GM12878 (cell line): Measurements from ENCODE around the gene CELA3B. TPM values are rescaled to one million over a fixed set of nuclear protein-coding genes. Genes with fewer than 3 reads are reported as not detected.
"Not testable (repeated sequence)": the region's sequence is repeated elsewhere in the genome, so short reads cannot be mapped to it uniquely, and the experiment has no call there.

Experiments
- ATAC-seq: fragments of 200-7000 bp; cut with Tn5 transposase; 3 replicates; pipeline ENCODE4 v1.9.1; 2020; ENCODE audit warnings: mild to moderate bottlenecking, moderate library complexity
- BruUV-seq: library from RNA; stranded (reverse); fragments of 400-500 nt; replicated peaks from 2 replicates; lab custom pipeline; 2021; lab: Mats Ljungman, UMichigan
- CTCF ChIA-PET: fragments of 300-600 bp; sonication (Branson Sonifier 250); formaldehyde crosslinking; extraction: SDS; loops from one replicate; lab custom pipeline; 2021; ENCODE audit warnings: inconsistent platforms; lab: Yijun Ruan, JAX
- POLR2A ChIA-PET: fragments of 350-600 bp; formaldehyde crosslinking; extraction: SDS; loops from one replicate; lab custom pipeline; 2021; ENCODE audit warnings: inconsistent platforms; lab: Charles Lee
- RAD21 ChIA-PET: fragments of 300-600 bp; sonication (Branson Sonifier 250); formaldehyde crosslinking; loops from one replicate; lab custom pipeline; 2023; ENCODE audit warnings: antibody characterized with exemption; ENCODE audit not compliant: unreplicated experiment; lab: Charles Lee
- SMC1A ChIA-PET: fragments of 300-600 bp; sonication (Branson Sonifier 250); formaldehyde crosslinking; loops from one replicate; lab custom pipeline; 2023; ENCODE audit not compliant: unreplicated experiment, uncharacterized antibody; lab: Charles Lee
- DNase-seq: peaks from one replicate; pipeline ENCODE4 v3.0.0-alpha.2; 2011; ENCODE audit warnings: low read depth, low spot score
- FAIRE-seq: peaks from 3 replicates; lab custom pipeline; 2011; peaks lifted over from hg19 to GRCh38; lab: Jason Lieb, UNC
- H2AFZ ChIP-seq: 2 replicates; pipeline ENCODE4 v1.6.0; 2011; ENCODE audit warnings: low read depth, low read length, control low read depth; ENCODE audit not compliant: control insufficient read depth
- H3K27ac ChIP-seq: 2 replicates; pipeline ENCODE4 v1.5.1; 2011; ENCODE audit warnings: control low read depth; ENCODE audit not compliant: control insufficient read depth, insufficient read depth
- H3K27me3 ChIP-seq, 2 experiments: replicated peaks in 1 of 2; 2 replicates each; pipeline versions ENCODE4 v1.6.0 to v1.6.1; 2011; ENCODE audit warnings: low read length in 1 of 2; ENCODE audit not compliant: control insufficient read depth in 2 of 2, insufficient read depth in 2 of 2
- H3K36me3 ChIP-seq, 2 experiments: 2 replicates each; pipeline ENCODE4 v1.5.1; 2011; ENCODE audit warnings: low read length in 1 of 2; ENCODE audit not compliant: control insufficient read depth in 2 of 2, insufficient read depth in 2 of 2
- H3K4me1 ChIP-seq: 2 replicates; pipeline ENCODE4 v1.6.1; 2011; ENCODE audit warnings: mild to moderate bottlenecking, low read length, moderate library complexity, mixed read lengths; ENCODE audit not compliant: control insufficient read depth, insufficient read depth
- H3K4me2 ChIP-seq: 2 replicates; pipeline ENCODE4 v1.6.0; 2011; ENCODE audit warnings: control low read depth; ENCODE audit not compliant: control insufficient read depth, insufficient read depth
- H3K4me3 ChIP-seq: fragments of 200-600 bp; sonication (generic); 2 replicates; pipeline ENCODE4 v1.5.1; 2016
- H3K79me2 ChIP-seq: 2 replicates; pipeline ENCODE4 v1.6.0; 2011; ENCODE audit warnings: low read length; ENCODE audit not compliant: control insufficient read depth, insufficient read depth
- H3K9ac ChIP-seq: 2 replicates; pipeline ENCODE4 v1.8.0; 2011; ENCODE audit warnings: low read length, control low read depth, mixed read lengths; ENCODE audit not compliant: control insufficient read depth, insufficient read depth
- H3K9me3 ChIP-seq: replicated peaks from 3 replicates; pipeline ENCODE4 v1.5.1; 2011; ENCODE audit warnings: mild to moderate bottlenecking, low read length; ENCODE audit not compliant: control insufficient read depth, insufficient read depth
- H4K20me1 ChIP-seq: 2 replicates; pipeline ENCODE4 v1.6.0; 2011; ENCODE audit not compliant: control insufficient read depth, insufficient read depth
- ESRRA ChIP-seq: IDR thresholded peaks from 2 replicates; pipeline ENCODE4 v1.6.1; 2012; ENCODE audit warnings: mild to moderate bottlenecking, low read length, improper control_type of control experiment
- POLR2AphosphoS5 ChIP-seq: IDR thresholded peaks from 2 replicates; pipeline ENCODE4 v1.6.1; 2011; ENCODE audit warnings: mild to moderate bottlenecking, low read length, inconsistent platforms
- WGBS: methylation state at CpG from one replicate; pipeline ENCODE4 v1.1.6; 2016; ENCODE audit warnings: low lambda C conversion rate; ENCODE audit not compliant: insufficient replicate concordance, insufficient coverage; ENCODE audit errors: missing lambda C conversion rate; 5-methylcytosine and 5-hydroxymethylcytosine counted together
- in situ Hi-C: fragments of 300-500 bp; cut with MboI; formaldehyde crosslinking; loops from 9 replicates; pipeline ENCODE4 v1.14.3; 2018; ENCODE audit warnings: mixed read lengths
- intact Hi-C: fragments of 100-400 bp; cut with micrococcal nuclease; formaldehyde crosslinking; loops from one replicate; pipeline ENCODE4 v1.14.2; 2022; ENCODE audit not compliant: unreplicated experiment
- polyA plus RNA-seq, 11 experiments: library from polyadenylated mRNA; depleted of rRNA in 4 of 11; unstranded in 6 of 11; stranded (reverse) in 5 of 11; fragments of >200 nt; fragmentation: Nextera tagmentation in 4 of 11; fragmentation: Illumina TruSeq in 1 of 11; extraction: Ambion mirVana in 4 of 11; extraction: Trizol in 1 of 11; gene quantifications; 1 replicate in 1 of 11; 2 replicates in 10 of 11; pipeline versions ENCODE4 v1.2.1 to v1.2.3, GENCODE V29; 2011 to 2016; ENCODE audit warnings: inconsistent platforms in 2 of 11, missing spikeins in 2 of 11, low read depth in 1 of 11
- total RNA-seq, 4 experiments: library from RNA; depleted of rRNA in 3 of 4; stranded (reverse); fragments of >200 nt in 3 of 4; fragmentation: Illumina TruSeq in 1 of 4; extraction: Trizol in 1 of 4; gene quantifications; 2 replicates each; pipeline versions ENCODE4 v1.2.1 to v1.2.3, GENCODE V29; 2013 to 2021

The CELA3B gene
- total and polyA plus RNA-seq, 10 of the 15 experiments (the other 5 are each of a cell fraction or from before 2014, with no cell fraction given): 4.1 TPM; not detected in 9

GRCh38 chr1:21942959-21943640 is 33.7 kb upstream of the CELA3B start:
- H3K4me3 ChIP-seq, H3K27me3 ChIP-seq, H3K4me2 ChIP-seq, H3K27ac ChIP-seq, DNase-seq, BruUV-seq, intact Hi-C loops, H2AFZ ChIP-seq, H3K9ac ChIP-seq, H3K4me1 ChIP-seq, in situ Hi-C loops, H3K36me3 ChIP-seq, H4K20me1 ChIP-seq, SMC1A ChIA-PET, FAIRE-seq, H3K79me2 ChIP-seq, POLR2A ChIA-PET, RAD21 ChIA-PET, H3K9me3 ChIP-seq, ATAC-seq: not testable (repeated sequence)
- CTCF ChIA-PET: interaction anchor here (1.6 kb wide), 1 partner anchor 16 kb away, joined by 6 read pairs; no protein-coding TSS in a partner anchor
- 39% methylated on average over 19 of the region's 19 CpGs for WGBS

DNA sequence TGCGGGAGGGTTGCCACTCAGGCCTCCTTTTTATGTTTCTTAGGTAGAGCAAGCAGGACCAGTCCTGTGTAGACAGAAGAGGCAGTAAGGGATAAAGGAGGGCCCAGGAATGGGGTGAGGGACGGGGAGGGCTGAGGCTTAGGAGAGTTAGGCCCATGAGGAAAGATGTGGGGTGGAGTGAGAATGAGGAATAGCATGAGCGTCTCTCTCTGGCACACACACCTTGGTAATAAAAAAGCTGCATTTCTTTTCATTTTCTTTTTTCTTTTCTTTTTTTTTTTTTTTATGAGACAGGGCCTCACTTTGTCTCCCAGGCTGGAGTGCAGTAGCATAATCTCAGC is 32.1 kb upstream of the CELA3B start:
- H3K4me2 ChIP-seq: no peak overlapping the region
- no peak overlapping the region for H2AFZ ChIP-seq
- ChIA-PET CTCF (no interaction called here), SMC1A (no interaction called here), POLR2A (no interaction called here), RAD21 (no interaction called here)
- no peak for FAIRE-seq
- DNase-seq: no peak
- no peak overlapping the region for H3K9ac ChIP-seq
- H3K79me2 ChIP-seq: no peaks in the 10 kb centered on the region
- WGBS: 33% methylated on average over 3 of the region's 3 CpGs
- intact Hi-C loops (no loop called here), in situ Hi-C loops (no loop called here)
- no peak overlapping the region for H3K4me3 ChIP-seq
- BruUV-seq: no TSS peak
- TF ChIP-seq ESRRA (no peak), POLR2AphosphoS5 (no peak)
- H3K36me3 ChIP-seq: no peaks in the 10 kb centered on the region
- peaks cover 0 to 3% of the 10 kb centered on the region in 2 experiments; a peak in 1 of 4 replicates for H3K27me3 ChIP-seq
- H3K9me3 ChIP-seq: no peaks in the 10 kb centered on the region
- no peaks in the 10 kb centered on the region for H4K20me1 ChIP-seq
- no peak overlapping the region for H3K27ac ChIP-seq
- H3K4me1 ChIP-seq: no peaks in the 10 kb centered on the region
- ATAC-seq: no peak
